ENCODE results near the gene MYO5B.
A peak's percentile ranks its signal among the peaks of the same experiment; 100 is the strongest.
"Not testable (repeated sequence)": the region's sequence is repeated elsewhere in the genome, so short reads cannot be mapped to it uniquely, and the experiment has no call there.

Gene MYO5B

DNA sequence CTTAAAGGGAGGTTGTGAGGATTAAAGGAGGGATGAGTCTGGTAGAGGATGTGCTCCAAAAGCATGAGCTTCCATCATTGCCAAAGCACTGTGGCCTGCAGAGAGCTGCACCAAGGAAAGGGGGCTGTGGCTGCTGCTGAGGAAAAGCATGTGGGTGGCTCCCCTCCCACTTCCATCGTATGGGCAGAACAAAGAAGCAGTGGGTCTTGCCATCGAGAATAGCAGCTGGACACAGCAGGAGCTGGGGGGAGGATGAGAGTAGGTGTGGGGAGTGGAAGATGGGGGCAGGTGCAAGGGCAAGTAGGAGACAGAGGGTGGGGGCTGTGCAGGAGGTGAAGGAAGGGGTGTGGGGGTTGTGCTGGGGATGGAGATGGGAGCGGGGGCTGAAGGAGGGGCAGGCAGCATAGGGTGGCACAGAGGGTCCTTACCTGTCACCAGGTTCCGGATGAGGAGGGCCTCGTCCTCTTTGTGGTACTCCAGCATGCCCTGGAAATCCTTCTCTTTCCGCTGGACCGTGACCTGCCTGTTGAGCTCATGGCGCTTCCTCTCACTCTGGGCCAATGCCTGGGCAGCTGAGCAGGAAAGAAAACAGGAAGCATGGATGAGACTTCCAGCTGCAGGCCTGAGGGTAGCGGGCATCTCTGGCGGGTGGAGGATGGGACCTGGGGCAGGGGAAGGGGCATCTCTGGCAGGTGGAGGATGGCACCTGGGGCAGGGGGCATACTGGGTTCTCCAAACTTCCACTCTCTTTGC lies 348.1 kb downstream of the MYO5B start:
- DNase-seq: no peak

DNA sequence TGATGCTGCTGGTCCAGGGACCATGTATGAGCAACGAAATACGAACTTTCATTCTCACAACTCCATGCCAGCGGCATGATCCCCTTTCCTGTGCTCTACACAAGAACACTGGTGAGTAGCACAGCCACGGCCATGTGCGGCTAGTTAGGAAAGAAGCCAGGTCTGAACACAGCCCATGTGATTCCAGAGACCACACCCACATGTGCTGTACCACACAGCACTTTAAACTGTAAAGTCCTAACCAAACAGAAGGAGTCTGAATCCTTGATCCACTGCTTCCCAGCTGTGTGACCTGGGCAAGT lies 348.6 kb downstream of the MYO5B start:
- no peak for DNase-seq

DNA sequence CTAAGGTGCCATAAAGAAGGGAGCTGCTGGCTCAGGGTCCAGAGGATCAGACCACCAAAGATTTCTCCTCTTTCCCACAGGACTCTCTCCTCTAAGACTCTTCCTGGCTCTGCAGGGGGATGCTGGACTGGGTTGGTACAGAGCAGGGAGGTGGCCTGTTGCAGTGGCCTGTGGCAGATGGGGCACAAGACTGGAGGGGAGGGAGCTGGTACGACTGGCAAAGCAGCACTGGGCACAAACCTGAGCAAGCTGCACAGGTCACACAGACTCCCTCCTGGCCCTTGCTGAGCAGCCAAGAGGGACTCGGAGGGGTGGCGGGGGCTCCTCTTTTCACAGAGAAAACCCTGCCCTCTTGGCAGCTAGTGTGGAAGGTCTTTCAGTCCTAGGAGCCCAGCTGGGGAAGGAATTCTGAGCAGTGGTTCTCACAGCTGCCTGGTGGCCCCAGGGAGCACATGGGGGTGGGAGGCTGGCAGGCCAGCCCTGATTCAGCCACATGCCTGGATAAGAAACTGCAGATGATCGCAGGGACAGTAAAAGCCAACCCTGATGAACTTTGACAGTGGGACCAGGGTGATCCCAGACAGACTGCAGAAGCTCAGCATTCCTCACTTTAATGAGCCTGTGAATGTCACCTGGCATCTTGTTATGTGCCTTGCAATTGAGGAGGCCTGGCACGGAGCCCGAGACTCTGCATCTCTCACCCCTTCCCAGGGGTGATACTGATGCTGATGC lies 349.2 kb downstream of the MYO5B start:
- DNase-seq: no peak

DNA sequence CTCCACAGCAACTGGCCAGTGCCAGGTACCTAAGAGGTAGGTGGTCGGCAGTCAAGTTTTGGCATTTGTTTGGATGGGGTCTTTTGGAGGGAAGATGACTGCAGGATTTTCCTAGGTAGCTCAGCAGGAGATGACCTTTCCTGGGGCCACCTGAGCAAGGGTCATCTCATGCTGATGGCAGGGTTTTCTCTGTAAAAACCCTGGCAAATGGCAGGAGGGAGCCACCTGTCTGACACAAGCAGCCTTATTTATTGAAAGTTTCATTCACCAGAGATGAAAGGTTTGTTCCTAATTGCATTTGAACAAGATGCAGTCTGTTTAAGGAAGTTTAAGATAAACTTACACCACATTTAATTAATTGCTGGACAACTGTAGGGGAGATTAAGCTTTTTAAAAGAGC lies 350.0 kb downstream of the MYO5B start:
- DNase-seq: no peak

DNA sequence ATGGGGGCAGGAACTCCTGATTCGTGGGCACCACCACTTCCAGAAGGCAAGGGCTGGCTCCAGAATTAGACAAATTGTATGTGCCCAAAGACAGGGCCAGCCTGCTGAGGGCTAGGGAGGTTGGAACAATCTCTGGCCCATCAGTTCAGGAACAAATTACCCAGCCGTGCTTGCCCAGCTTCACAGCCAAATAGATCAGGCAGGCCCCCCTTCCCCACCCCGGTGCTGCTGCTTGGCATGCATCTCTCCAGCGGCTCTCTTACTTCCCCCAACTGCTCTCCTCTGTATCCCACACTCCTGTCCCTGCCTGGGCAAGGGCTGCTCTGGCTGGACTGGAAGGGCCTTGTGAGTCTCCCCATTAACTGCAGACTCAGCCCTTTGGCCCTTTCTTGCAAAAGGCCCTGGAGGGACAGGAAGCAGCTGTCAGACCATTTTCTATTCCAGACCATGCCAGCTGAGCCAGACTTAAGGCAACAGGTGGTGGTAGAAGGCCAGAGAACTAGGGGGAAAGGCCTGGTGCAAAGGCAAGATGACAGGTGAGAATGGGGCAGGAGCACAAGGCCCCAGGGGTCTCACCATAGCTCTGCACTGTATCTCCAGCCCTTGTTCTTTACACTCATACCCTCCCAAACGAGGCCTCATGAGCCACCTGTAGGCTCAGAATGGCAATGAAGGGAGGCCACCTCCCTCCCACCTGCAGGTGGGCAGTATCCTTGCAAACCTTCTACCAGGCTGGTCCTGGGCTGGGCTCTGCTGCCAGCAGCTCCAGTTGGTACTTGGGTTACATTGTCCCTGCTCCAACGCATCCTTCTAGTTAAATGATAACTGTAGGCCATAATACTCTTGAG lies 350.9 kb downstream of the MYO5B start:
- no peak for DNase-seq

DNA sequence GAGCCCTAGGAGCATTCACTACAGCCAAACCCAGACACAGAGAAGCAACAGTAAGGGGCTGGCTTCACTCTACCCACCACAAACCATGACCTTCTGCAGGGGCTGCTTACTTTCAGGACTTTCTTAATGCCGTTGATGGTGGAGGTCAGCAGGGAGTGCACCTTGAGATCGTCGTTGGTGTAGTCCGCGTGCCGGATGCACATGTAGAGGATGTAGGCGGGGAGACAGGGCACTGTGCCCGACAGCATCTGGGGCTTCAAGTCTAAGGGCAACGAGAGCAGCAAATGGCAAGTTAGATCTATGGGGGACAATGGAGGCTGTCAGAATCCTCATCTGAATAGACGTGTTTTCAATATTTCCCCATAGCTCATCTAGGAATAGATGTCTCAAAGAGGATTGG lies 351.8 kb downstream of the MYO5B start:
- DNase-seq: no peak

DNA sequence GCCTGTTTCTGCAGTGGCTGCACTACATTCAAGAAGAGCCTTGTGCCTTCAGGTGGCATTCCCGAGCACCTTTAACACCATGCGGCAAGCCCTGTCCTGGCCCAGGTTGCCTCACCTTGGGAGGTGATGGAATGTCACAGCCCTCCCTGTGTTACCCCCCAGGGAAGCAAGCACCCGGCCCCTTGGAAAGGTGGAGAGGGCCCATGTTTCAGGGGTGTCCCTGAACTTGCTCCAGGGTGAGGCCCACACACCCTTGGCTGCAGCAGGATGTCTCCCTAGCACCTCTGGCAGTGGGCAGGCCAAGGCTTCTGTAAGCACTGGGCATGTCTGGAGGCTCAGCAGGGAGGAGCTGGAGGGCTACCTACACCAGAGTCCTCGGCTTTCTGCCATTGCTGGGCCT lies 352.3 kb downstream of the MYO5B start:
- DNase-seq: no peak

DNA sequence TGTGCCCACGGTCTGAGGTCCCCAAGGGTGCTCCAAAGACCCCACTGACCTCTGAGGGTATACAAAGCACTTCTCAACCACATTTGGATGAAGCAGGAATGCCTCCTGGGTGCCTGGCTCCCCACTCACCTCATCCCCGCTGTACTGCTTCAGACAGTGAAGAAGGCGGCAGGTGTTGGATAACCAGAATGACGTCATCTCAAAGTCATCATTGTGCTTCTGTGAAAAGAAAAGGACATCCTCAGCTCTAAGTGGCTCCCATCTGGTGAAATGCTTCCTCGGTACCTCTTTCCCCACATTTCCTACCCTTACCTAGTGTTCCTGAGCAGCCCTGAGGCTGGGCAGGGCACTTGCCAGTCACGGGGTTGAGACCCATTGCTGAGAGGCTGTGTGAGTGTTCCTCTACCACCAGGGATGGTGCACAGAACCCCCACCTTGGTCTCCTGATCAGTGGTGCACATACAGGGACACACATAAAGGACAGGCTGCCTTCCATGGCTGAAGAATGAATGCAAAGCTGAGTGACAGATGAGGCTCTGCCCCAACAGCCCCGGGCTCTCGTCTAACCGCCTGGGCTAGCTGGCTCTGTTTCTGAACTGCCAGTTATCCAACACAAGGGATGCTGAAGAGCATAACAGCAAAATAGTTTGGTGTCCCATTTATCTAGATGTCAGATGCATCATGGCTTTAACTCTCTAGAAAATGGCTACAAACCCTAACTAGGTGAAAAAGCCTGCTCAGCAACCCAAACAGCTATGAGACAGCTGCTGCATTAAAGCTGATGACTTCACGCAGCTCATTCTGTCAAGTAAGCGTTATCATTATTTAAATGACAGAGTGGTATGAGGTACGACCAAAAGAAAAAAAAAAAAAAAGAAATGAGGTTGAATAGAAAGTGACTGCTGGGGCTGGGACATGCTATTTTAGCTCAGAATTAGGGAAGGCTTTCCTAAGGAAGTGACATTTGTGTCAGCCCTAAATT lies 353.4 kb downstream of the MYO5B start:
- DNase-seq: no peak

DNA sequence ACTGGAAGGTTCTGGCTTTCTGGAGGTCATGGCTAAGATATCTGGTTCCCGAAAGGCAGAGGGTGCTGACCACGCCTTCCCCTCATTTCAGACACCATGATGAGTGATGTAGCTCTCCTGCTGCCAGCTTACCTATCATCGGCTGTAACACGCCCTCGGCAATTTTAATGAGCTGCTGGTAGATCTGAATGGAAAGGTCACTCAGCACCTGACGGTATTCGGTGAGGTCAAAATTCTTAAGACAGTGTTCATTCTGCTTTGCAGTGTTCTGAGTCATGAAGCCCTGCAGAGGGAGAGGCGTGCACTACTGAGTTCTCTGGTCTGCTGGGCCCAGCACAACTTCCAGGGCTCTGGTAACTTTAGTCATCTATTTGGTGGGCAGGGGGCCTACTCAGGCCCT lies 355.9 kb downstream of the MYO5B start:
- DNase-seq: no peak

DNA sequence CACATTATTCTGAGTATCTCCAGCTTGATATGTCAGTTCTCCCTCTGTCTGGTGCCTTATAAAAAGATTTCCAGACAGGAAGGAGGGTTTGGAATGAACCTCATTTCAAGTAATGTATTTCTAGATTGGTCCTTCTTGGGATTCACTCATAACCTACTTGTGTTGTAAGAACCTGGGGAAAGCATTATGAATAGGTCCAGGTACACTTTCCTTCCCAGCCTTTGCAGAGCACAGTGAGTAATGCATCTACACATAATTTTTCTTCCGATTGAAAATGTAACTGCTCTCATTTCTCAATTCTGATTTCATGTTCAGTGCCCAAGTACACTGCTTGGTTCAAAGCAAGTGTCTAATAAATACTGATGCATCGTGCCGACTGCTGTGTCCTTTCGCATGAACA lies 356.6 kb downstream of the MYO5B start:
- no peak for DNase-seq

DNA sequence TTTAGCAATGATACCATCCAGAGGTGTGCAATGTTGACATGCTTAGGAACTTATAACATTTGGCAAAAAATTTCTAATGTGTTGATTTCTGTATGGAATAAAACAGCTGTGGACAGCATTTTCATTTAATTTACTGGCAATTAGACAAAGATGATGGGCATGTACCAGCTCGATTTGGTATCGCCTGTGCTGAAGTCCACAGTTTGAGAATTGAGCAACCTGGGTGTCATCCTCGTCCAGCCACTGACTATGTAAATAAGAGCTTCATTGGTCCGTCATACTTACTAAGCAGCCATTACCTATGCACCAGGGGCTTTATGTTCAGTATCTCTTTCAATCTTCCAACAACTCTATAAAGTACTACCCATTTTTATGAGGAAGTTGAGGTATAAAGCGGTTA lies 357.1 kb downstream of the MYO5B start:
- no peak for DNase-seq

DNA sequence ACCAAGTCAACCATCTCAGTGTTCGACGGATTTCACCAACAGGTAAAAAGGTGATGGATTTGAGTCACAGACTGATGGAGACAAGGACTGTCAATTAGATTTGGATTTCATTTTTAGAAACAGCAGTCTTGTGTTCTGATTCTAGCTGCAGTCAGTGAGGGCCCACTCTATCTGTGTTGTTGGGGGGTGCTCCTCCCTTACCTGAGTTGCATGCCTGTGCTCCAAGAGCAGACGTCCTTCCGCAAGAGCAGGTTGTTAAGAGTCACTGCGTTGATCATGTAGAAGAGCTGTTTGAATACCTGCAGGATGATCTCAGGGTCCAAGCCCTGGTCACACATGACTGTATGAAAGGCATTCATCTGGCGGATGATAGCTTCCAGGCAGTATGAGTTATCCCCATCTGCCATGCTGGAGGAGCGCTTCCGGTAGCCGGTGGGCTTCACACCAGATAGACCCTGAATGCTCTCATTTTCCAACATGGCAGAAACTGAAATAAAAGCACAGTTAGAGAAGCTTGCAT lies 357.6 kb downstream of the MYO5B start:
- not testable (repeated sequence) for DNase-seq

DNA sequence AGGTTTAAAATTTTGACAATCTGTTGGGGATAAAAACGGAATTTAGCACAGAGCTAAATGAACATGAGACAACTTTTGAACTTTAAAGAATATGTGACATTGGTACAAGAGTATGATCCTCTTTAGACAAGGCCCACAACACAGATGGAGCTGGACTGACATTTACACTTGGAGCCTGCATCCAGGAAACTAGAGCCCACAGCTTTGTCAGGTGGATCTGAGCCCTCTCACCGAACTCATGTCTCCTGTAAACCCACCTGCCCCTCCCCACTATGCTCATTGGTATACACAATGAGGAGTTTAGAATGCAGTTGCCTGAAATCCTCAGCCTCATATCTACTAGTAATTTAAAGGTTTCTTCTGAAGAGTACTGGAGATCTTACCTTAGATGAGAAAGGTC lies 359.5 kb downstream of the MYO5B start:
- DNase-seq: no peak

DNA sequence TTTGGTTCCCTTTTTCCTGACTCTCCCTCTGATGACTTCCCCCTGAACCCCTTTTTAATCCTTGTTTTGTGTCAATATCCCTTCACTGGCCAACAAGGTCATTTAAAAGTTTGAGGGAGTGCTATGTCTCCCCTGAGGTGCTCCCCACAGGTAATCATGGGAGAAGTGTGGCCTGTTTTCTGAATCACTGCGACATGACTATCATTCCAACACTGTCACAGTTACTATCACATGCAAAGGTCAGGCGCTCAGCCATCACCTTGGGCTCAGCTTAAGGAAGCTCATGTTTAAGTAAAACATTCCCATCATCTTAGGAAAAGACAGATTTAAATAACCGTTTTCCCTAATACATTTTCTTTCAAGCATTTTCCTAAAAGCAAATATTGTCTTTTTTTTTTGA lies 360.7 kb downstream of the MYO5B start:
- DNase-seq: no peak

DNA sequence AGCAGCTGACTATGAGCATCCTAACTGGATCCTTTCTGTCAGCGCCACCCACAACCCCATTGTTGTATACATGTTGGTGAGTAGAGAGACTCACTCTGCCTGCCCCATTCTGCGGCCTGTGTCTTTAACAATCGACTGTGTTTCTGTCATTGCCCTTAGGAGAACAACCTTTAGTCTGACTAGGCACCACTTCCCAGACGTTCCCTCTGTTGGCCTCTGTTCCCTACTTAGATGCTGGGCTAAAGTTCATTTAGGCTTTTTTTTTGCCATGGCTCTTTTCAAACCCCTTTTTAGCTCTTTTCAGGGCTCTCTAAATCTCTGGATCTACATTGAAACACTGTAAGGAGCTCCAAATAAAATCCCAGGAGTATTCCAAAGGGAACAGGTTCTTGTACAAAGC lies 361.1 kb downstream of the MYO5B start:
- no peak for DNase-seq

DNA sequence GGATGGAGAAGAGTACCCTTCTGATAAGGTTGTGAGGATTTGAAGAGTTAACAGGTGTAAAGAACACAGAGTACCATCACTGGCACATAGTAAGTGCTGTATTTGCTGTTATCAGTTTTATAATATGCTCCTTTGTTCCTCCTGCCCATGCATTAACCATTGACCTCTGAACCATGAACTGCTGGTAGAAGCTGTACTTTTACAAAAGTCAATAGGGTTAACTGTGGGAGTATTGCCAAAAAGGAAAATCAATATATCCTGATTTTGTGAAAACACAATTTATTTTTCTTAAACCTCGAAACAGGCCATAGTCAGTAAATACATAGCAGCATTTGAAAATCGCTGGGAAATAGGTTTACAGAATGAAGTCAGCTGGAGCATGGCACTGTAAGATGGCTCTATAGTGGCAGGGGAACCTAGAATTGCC lies 362.7 kb downstream of the MYO5B start:
- no peak for DNase-seq

DNA sequence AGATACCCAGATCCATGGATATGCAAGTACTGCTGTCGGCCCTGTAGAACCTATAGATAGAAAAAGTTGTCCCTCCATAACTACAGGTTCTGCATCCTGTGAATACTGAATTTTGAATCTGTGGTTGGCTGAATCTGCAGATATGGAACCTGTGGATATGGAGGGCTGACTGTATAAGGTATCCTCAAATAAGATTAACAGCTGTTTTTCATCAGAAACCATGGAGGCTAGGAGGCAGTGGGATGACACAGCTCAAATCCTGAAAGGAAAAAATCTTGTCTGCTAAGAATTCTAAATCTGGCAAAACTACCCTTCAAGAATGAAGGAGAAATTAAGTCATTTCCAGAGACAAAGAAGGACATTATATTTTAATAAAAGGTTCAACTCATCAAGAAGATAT lies 367.0 kb downstream of the MYO5B start:
- DNase-seq: no peak

DNA sequence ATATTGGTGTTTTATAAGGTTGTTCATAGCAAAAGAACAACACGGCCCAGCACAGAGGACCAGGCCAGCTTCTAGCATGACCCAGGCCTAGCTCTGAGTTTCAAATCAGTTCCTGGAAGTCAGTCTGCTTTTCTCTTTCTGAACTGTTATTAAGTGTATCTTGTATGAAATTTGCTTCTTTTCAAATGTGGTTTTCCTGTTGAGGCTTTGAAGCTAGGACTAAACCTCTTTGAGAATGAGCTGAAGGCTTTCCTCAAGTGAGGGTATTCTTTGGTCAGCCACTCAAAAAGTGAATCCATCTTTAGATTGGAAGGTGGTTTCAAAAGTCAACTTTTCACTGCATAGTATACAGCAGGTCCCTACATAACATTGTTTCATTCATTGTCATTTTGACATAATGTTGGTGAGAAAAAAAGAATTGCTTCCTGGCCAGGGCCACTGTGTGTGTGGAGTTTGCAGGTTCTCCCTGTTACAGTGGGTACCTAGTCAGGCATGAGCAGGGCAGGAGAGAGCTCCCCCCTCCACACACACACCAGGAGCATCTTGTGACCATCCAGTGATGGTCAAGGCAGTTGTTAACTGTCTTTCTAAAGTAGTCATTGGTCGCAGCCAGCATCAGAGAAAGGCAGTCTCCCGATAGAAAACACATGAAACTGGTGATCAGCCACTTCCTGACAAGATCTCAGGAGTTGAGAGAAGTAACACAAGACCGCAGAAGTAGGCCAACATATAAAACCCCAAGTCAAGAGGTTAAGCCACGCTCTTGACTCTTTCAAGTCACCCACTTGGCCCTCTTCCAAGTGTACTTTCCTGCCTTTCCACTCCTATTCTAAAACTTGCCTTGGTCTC lies 374.9 kb downstream of the MYO5B start:
- DNase-seq: peak; percentile 19

DNA sequence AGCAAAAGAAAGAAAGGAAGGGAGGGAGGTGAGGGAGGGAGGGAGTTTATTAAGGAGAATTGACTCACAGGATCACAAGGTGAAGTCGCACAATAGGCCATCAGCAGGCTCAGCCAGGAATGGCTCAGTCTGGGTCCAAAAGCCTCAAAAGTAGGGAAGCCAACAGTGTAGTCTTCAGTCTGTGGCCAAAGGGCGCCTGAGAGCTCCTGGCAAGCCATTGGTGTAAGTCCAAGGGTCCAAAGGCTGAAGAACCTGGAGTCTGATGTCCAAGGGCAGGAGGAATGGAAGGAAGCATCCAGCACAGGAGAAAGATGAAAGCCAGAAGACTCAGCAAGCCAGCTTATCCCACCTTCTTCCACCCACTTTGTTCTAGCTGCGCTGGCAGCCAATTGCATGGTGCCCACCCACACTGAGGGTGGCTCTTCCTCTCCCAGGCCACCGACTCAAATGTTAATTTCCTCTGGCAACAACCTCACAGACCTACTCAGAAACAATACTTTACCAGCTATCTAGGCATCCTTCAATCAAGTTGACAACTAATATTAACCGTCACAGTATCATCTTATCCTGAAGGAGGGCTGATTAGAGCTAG lies 375.8 kb downstream of the MYO5B start:
- DNase-seq: no peak

DNA sequence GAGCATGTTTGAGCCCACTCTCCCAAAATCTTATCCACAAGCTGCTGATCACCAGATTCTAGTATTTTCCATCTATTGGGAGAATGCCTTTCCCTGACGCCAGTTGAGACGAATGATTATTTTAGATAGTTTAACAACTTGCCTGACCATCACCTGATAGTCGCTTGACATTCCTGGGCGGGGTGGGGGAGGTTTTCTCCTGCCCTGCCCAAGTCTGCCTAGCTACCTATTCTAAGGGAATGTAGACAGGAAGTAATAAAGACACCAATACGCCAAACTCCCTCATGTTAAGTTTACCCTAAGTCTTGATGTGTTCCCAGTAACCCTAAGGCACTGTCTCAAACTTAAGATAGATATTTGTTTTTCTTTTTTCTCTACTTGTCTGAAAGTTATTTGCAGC lies 377.0 kb downstream of the MYO5B start:
- DNase-seq: no peak

DNA sequence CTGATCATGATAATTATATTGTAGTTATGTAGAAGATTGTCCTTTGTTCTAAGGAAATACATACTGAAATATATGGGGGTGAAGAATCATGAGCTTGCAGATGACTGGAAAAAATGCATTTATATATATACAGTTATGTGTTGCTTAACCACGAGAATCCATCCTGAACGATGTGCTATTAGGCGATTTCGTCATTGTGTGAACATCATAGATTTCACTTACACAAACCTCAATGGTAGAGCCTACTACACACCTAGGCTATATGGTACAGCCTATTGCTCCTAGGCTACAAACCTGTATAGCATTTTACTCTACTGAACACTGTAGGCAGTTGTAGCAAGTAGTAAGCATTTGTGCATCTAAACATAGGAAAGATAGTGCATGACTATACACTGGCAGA lies 379.0 kb downstream of the MYO5B start:
- DNase-seq: no peak
